ENCODE data around the gene WDR19.

The WDR19 gene

GRCh38 chr4:39319676-39320075, 137.3 kb downstream of the WDR19 start:
- TF ChIP-seq CTCF (IDR thresholded peaks at IDR 0.05; ENCODE audit: extremely low read depth, missing control alignments), result no peak

GRCh38 chr4:39320381-39321115, 138.2 kb downstream of the WDR19 start:
- TF ChIP-seq CTCF (IDR thresholded peaks at IDR 0.05; ENCODE audit: extremely low read depth, missing control alignments), result no peak
- no peak for DNase-seq (ENCODE audit: low spot score)

More at GRCh38 chr4:39319676-39320075, 137.3 kb downstream of the WDR19 start:
- no peak for DNase-seq (ENCODE audit: low spot score)

- DNase-seq (ENCODE audit: low spot score), result no peak
- TF ChIP-seq CTCF (IDR thresholded peaks at IDR 0.05; ENCODE audit: extremely low read depth, missing control alignments), result no peak
These were observed 141.5 kb downstream of the WDR19 start for GRCh38 chr4:39323821-39324220.

- TF ChIP-seq CTCF (IDR thresholded peaks at IDR 0.05; ENCODE audit: extremely low read depth, missing control alignments), result no peak
- no peak for DNase-seq (ENCODE audit: low spot score)
These were observed 142.1 kb downstream of the WDR19 start for GRCh38 chr4:39324446-39324845.

- no peak for DNase-seq (ENCODE audit: low spot score)
- TF ChIP-seq CTCF (IDR thresholded peaks at IDR 0.05; ENCODE audit: extremely low read depth, missing control alignments), result no peak
These were observed 142.7 kb downstream of the WDR19 start for GRCh38 chr4:39324897-39325613.

- TF ChIP-seq CTCF (IDR thresholded peaks at IDR 0.05; ENCODE audit: extremely low read depth, missing control alignments), result no peak
- DNase-seq (ENCODE audit: low spot score), result no peak
These were observed 144.2 kb downstream of the WDR19 start for GRCh38 chr4:39326468-39326977.

GRCh38 chr4:39330353-39330752, 148.0 kb downstream of the WDR19 start:
- DNase-seq (ENCODE audit: low spot score), result no peak
- TF ChIP-seq CTCF (IDR thresholded peaks at IDR 0.05; ENCODE audit: extremely low read depth, missing control alignments), result no peak
